LNCaP clone FGC (cell line): ENCODE measurements around the gene ZNF79.

Experiments
- DNase-seq: peaks from one replicate; pipeline ENCODE4 v3.0.0-alpha.2; 2011; ENCODE audit warnings: low read depth
- H3K4me3 ChIP-seq: 2 replicates; pipeline ENCODE4 v1.5.1; 2011; ENCODE audit warnings: mild to moderate bottlenecking, low read depth, low read length, control low read depth
- TF ChIP-seq, protein P1 (sequence below): IDR thresholded peaks from 2 replicates; pipeline ENCODE4 v1.5.1; 2012; ENCODE audit warnings: mild to moderate bottlenecking; ENCODE audit not compliant: control insufficient read depth, insufficient read depth; ENCODE audit errors: extremely low read depth

ZNF79 gene

DNA sequence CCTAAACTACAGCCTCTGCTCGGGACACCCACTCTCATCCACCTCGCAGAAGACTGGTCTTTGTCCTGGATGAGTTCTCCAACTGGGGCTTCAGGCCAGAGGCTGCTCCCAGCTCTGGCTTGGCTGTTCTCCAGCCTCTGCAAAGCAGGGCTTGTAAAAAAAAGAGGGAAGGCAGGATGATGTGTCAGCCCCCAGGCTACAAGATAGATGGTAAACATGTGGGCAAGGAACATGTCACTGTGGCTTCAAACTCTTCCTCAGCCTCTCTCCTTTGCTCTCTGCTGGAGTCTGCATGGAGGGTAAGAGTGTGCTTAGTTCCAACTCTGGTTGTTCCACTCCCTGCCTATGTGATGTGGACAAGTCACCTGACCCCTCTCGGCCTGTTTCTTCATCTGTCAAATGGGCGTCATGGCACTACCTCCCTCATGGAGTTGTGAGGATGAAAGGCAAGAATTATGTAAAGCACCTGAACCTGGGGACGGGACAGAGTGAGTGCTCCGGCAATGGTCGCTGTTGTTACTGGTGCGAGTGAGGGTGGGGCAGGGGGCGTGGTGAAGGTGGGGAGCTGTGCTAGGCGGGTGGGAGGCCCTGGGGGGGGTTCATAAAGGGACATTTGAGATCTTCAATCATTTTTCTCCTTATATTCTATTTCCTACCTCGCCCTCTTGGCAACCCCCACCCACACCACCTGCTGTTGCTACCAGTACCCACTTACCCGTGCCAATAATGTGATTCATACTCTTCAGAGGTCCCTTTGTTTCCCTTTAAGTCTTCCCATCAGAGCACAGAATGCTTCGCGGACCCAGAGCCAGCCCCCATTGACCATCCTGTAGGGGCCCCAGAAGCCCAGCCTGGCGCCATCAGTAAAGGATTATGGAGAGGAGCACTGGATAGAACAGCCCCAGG, 6.8 kb upstream of the ZNF79 start:
- no peak overlapping the region for H3K4me3 ChIP-seq
- no peak for DNase-seq
- TF ChIP-seq, protein P1, sequence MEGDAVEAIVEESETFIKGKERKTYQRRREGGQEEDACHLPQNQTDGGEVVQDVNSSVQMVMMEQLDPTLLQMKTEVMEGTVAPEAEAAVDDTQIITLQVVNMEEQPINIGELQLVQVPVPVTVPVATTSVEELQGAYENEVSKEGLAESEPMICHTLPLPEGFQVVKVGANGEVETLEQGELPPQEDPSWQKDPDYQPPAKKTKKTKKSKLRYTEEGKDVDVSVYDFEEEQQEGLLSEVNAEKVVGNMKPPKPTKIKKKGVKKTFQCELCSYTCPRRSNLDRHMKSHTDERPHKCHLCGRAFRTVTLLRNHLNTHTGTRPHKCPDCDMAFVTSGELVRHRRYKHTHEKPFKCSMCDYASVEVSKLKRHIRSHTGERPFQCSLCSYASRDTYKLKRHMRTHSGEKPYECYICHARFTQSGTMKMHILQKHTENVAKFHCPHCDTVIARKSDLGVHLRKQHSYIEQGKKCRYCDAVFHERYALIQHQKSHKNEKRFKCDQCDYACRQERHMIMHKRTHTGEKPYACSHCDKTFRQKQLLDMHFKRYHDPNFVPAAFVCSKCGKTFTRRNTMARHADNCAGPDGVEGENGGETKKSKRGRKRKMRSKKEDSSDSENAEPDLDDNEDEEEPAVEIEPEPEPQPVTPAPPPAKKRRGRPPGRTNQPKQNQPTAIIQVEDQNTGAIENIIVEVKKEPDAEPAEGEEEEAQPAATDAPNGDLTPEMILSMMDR, result no peak

DNA sequence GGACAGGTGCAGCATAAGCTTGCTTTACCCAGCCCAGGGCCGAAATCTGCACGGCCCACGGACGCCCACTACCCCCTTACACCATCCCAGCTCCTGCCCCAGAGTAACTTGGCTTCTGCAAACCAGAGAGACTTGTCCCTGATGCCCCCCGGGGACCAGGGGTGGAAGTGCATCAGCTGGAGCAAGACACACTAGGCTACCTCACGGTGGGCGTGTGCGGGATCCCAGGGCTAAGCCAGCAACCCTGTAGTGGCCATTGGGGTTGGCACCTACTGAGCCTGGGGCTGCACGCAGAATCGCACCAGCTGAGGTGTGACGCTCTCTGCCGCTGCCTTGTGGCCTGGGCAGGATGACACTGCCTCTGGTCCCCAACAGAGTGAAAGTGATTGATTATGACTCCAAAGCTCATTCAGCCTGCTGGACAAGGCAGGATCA, 6.1 kb upstream of the ZNF79 start:
- no peak overlapping the region for H3K4me3 ChIP-seq
- TF ChIP-seq, protein P1, result no peak
- no peak for DNase-seq

DNA sequence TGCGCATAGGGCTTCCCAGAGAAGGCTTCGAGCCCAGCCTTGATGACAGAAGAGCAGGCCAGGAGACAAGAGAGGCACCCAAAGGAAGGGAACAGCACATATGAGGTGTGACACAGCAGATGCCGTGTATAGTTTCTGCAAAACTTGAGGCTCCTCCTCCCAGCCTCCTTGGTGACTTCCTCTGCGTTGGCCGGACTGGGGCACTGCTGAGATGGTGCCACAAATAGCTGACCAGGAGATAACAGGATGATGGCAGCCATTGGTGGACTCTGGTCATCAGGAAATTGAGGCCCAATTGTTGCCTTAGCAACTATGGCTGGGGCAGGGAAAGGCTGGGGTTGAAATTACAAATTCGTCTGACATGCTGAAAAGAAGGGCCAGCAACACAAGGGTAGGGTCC, 4.8 kb upstream of the ZNF79 start:
- no peak for DNase-seq
- H3K4me3 ChIP-seq, result peak overlapping the region; percentile 51
- TF ChIP-seq, protein P1, result no peak

DNA sequence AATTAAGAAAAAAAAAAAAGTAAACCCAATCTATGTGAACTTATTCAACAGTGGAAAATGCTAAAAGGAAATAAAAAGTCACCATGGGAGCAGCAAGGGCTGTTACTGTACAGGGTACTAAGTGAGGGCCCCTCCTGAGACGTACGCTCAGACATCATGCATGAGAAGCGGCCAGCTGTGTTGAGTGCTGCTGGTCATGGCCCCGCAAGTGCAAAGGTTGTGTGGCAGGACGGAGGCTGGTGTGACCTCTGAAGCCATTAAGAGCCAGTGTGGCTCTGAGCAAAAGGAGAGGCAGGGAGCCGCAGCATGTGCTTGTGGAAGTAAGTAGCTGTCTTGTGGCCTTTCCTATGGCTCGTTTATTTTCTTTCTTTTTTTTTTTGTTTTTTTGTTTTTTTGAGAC, 3.1 kb upstream of the ZNF79 start:
- no peak for DNase-seq
- H3K4me3 ChIP-seq, result no peak overlapping the region
- TF ChIP-seq, protein P1, result no peak

DNA sequence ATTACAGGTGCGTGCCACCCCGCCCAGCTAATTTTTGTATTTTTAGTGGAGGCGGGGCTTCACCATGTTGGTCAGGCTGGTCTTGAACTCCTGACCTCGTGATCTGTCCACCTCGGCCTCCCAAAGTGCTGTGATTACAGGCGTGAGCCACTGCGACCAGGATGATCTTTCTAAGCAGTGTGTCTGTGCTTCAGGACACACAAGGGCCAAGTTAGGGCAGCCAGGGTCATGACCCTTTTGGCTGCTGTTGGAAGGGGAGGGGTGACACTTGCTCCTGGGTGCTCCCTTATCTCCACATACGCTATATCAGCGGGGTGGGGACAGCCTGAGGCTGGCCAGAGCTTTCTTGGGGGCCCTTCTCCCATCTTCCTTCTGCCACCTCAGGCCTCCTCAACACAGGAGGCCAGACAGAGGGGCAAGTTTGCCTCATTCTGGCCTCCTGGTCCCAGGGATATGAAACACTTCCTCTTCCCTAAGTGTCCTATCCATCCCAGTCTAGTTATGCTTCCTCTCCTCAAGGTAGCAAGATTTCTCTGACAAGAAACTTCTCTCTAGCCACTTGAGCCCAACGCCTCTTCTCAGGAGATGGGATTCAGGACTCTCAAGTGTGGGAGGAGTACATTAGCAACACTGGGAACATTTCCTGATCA, 1.9 kb upstream of the ZNF79 start:
- H3K4me3 ChIP-seq, result no peak overlapping the region; the same call in 1 of the 2 replicates
- DNase-seq, result no peak
- TF ChIP-seq, protein P1, result no peak

DNA sequence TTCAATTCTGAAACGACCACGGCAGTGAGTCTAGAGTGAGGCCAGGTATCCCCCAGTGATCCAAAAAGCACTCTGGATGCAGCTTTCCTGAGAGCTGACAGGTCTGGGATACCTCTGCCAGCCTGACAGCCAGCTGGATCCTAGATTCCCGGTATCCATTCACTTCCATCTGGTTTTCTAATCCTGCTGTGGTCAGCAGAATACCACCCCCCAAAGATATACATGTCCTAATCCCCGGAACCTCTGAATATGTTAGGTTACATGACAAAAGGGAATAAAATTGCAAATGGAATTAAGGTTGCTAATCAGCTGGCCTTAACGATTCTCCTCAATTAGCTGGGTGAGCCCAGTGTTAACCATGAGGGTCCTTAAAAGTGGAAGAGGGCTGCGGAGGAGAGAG, 1.4 kb upstream of the ZNF79 start:
- DNase-seq, result no peak
- TF ChIP-seq, protein P1, result no peak
- H3K4me3 ChIP-seq, result peak overlapping the region; percentile 79
